Gastroesophageal sphincter (tissue), 4 donors: ENCODE measurements around the gene TBC1D10A. TPM values are rescaled to one million over a fixed set of nuclear protein-coding genes. Genes with fewer than 3 reads are reported as not detected.
A peak's percentile ranks its signal among the peaks of the same experiment; 100 is the strongest.

ENCODE experiments used
- ATAC-seq: fragments of 150-250 bp; one replicate; pipeline ENCODE4 v1.9.1; 2016; ENCODE audit warnings: mild to moderate bottlenecking, moderate library complexity
- H3K27ac ChIP-seq, 4 donors: fragments of 200-600 bp; sonication (generic) in 3 of 4; 1 replicate in 3 of 4; 2 replicates in 1 of 4; pipeline ENCODE4 v1.5.1; 2016 to 2019
- H3K27me3 ChIP-seq: fragments of 200-600 bp; sonication (generic); one replicate; pipeline ENCODE4 v1.5.1; 2019
- H3K36me3 ChIP-seq, 2 donors: fragments of 200-600 bp; sonication (generic); one replicate each; pipeline ENCODE4 v1.5.1; 2019; ENCODE audit warnings: control low read depth in 1 of 2
- H3K4me1 ChIP-seq, 3 donors: fragments of 200-600 bp; sonication (generic); 1 replicate in 2 of 3; 2 replicates in 1 of 3; pipeline ENCODE4 v1.5.1; 2016 to 2019; ENCODE audit warnings: control low read depth in 2 of 3
- H3K4me3 ChIP-seq, 2 donors: fragments of 200-600 bp; sonication (generic); one replicate each; pipeline ENCODE4 v1.5.1; 2019; ENCODE audit warnings: mild to moderate bottlenecking in 1 of 2, moderate library complexity in 1 of 2
- H3K9me3 ChIP-seq, 3 donors: fragments of 200-600 bp; sonication (generic); one replicate each; pipeline ENCODE4 v1.5.1; 2017 to 2019; ENCODE audit warnings: control low read depth in 2 of 3
- CTCF ChIP-seq, 4 experiments: fragments of 200-600 bp in 2 of 4; fragments of 450-650 bp in 2 of 4; sonication (generic) in 1 of 4; IDR thresholded peaks; one replicate each; pipeline ENCODE4 v1.5.1; 2017 to 2019; ENCODE audit warnings: antibody characterized with exemption in 4 of 4, mild to moderate bottlenecking in 2 of 4, moderate library complexity in 2 of 4
- EP300 ChIP-seq: sonication (generic); formaldehyde crosslinking; IDR thresholded peaks from one replicate; pipeline ENCODE4 v1.6.1; 2017; ENCODE audit warnings: antibody characterized with exemption, mild to moderate bottlenecking
- POLR2A ChIP-seq, 2 donors: fragments of 450-650 bp; IDR thresholded peaks; one replicate each; pipeline ENCODE4 v1.6.1; 2017; ENCODE audit warnings: antibody characterized with exemption in 2 of 2, mild to moderate bottlenecking in 2 of 2, moderate library complexity in 1 of 2
- POLR2AphosphoS5 ChIP-seq: sonication (generic); formaldehyde crosslinking; IDR thresholded peaks from one replicate; pipeline ENCODE4 v1.6.1; 2017; ENCODE audit warnings: antibody characterized with exemption
- WGBS, 2 donors: methylation state at CpG; one replicate each; pipeline ENCODE4 v1.1.5; 2018; ENCODE audit warnings: low coverage in 1 of 2; 5-methylcytosine and 5-hydroxymethylcytosine counted together
- total RNA-seq, 4 donors: library from RNA; depleted of rRNA; stranded (reverse); fragments of >200 nt; gene quantifications; one replicate each; pipeline ENCODE4 v1.1.0, GENCODE V29; 2016

TBC1D10A gene
- total RNA-seq, 4 donors from 2014 or later, result 25.3 to 30.8 (median 26.0) TPM

- Histone ChIP-seq H3K4me3 (no peak overlapping the region), H3K36me3 (no peaks in the 10 kb centered on the region), H3K9me3 (no peaks in the 10 kb centered on the region), H3K27ac (no peak overlapping the region), H3K27me3 (no peaks in the 10 kb centered on the region), H3K4me1 (peaks cover 0 to 10% (median 5%) of the 10 kb centered on the region in 3 donors)
- ATAC-seq, result no peak
- 44 to 77% methylated on average over 3 to 7 of the region's 10 CpGs for WGBS, 2 donors
- TF ChIP-seq CTCF (IDR thresholded peaks at IDR 0.05) (no peak), EP300 (no peak), POLR2AphosphoS5 (no peak), POLR2A (IDR thresholded peaks at IDR 0.05) (no peak)
Measured at GRCh38 chr22:30273711-30274436, 52.9 kb downstream of the TBC1D10A start.

GRCh38 chr22:30272781-30273601 lies 53.8 kb downstream of the TBC1D10A start:
- TF ChIP-seq CTCF (IDR thresholded peaks at IDR 0.05), result no peak
- TF ChIP-seq POLR2A (IDR thresholded peaks at IDR 0.05), result no peak
- no peak for TF ChIP-seq POLR2AphosphoS5
- no peak for TF ChIP-seq EP300
- no peaks in the 10 kb centered on the region for H3K9me3 ChIP-seq
- H3K27me3 ChIP-seq, result no peaks in the 10 kb centered on the region
- 71 to 81% methylated on average over 5 to 11 of the region's 16 CpGs for WGBS, 2 donors
- no peak overlapping the region for H3K27ac ChIP-seq
- ATAC-seq, result no peak
- no peaks in the 10 kb centered on the region for H3K36me3 ChIP-seq
- H3K4me1 ChIP-seq, result peaks cover 0 to 5% (median 2%) of the 10 kb centered on the region in 3 donors
- no peak overlapping the region for H3K4me3 ChIP-seq

- Histone ChIP-seq H3K27me3 (no peaks in the 10 kb centered on the region), H3K27ac (peak overlapping the region in 1 of 4 donors; percentile 45), H3K36me3 (no peaks in the 10 kb centered on the region), H3K4me1 (no peaks in the 10 kb centered on the region), H3K9me3 (no peaks in the 10 kb centered on the region), H3K4me3 (no peak overlapping the region)
- WGBS, 2 donors, result 74 to 81% methylated on average over 4 to 11 of the region's 16 CpGs
- no peak for TF ChIP-seq POLR2A (IDR thresholded peaks at IDR 0.05)
- no peak for TF ChIP-seq EP300
- no peak for TF ChIP-seq CTCF (IDR thresholded peaks at IDR 0.05)
- no peak for TF ChIP-seq POLR2AphosphoS5
- ATAC-seq, result peak; percentile 78
Measured at GRCh38 chr22:30270832-30271231, 55.9 kb downstream of the TBC1D10A start.

GRCh38 chr22:30268331-30268730 lies 58.4 kb downstream of the TBC1D10A start:
- Histone ChIP-seq H3K4me1 (peaks cover 0 to 2% (median 2%) of the 10 kb centered on the region in 3 donors), H3K9me3 (no peaks in the 10 kb centered on the region)

More at GRCh38 chr22:30268331-30268730, 58.4 kb downstream of the TBC1D10A start:
- 72 to 100% methylated on average over 2 to 5 of the region's 8 CpGs for WGBS, 2 donors
- peak overlapping the region in 1 of 4 donors; percentile 12 for H3K27ac ChIP-seq
- no peak for TF ChIP-seq EP300
- no peak for TF ChIP-seq POLR2A (IDR thresholded peaks at IDR 0.05)
- no peak for TF ChIP-seq CTCF (IDR thresholded peaks at IDR 0.05)
- TF ChIP-seq POLR2AphosphoS5, result no peak
- no peaks in the 10 kb centered on the region for H3K27me3 ChIP-seq
- no peak overlapping the region for H3K4me3 ChIP-seq
- H3K36me3 ChIP-seq, result no peaks in the 10 kb centered on the region
- ATAC-seq, result no peak
